Stomach (tissue), 9 donors: ENCODE data around the gene CYTH2. TPM values are rescaled to one million over a fixed set of nuclear protein-coding genes. Genes with fewer than 3 reads are reported as not detected.

ENCODE experiments used
- DNase-seq, 2 donors: peaks; one replicate each; pipeline versions ENCODE4 v3.0.0 to v3.0.0-alpha.2; 2013 to 2019
- H3K27ac ChIP-seq, 5 donors: fragments of 200-600 bp in 4 of 5; sonication (generic) in 4 of 5; one replicate each; pipeline ENCODE4 v1.5.1; 2013 to 2019; ENCODE audit warnings: mild to moderate bottlenecking in 1 of 5, moderate library complexity in 1 of 5
- H3K27me3 ChIP-seq, 3 donors: fragments of 200-600 bp; sonication (generic); one replicate each; pipeline ENCODE4 v1.5.1; 2017 to 2019; ENCODE audit warnings: mixed run types in 1 of 3
- H3K36me3 ChIP-seq, 4 donors: fragments of 200-600 bp; sonication (generic); 1 replicate in 3 of 4; 2 replicates in 1 of 4; pipeline ENCODE4 v1.5.1; 2016 to 2019
- H3K4me1 ChIP-seq, 4 donors: fragments of 200-600 bp; sonication (generic); one replicate each; pipeline ENCODE4 v1.5.1; 2016 to 2019
- H3K4me3 ChIP-seq, 4 donors: fragments of 200-600 bp; sonication (generic) in 3 of 4; one replicate each; pipeline ENCODE4 v1.5.1; 2016 to 2019; ENCODE audit warnings: mild to moderate bottlenecking in 1 of 4
- H3K9me3 ChIP-seq, 4 donors: fragments of 200-600 bp; sonication (generic); one replicate each; pipeline ENCODE4 v1.5.1; 2016 to 2019
- CTCF ChIP-seq, 7 experiments: fragments of 450-650 bp in 4 of 7; fragments of 200-600 bp in 3 of 7; sonication (generic) in 3 of 7; IDR thresholded peaks; one replicate each; pipeline ENCODE4 v1.5.1; 2016 to 2019; ENCODE audit warnings: antibody characterized with exemption in 7 of 7, control low read depth in 2 of 7, mild to moderate bottlenecking in 1 of 7
- EP300 ChIP-seq: sonication (generic); formaldehyde crosslinking; IDR thresholded peaks from one replicate; pipeline ENCODE4 v1.6.1; 2017; ENCODE audit warnings: antibody characterized with exemption
- POLR2A ChIP-seq, 4 donors: fragments of 450-650 bp; IDR thresholded peaks; one replicate each; pipeline ENCODE4 v1.6.1; 2016; ENCODE audit warnings: antibody characterized with exemption in 4 of 4, control low read depth in 2 of 4, mild to moderate bottlenecking in 1 of 4, moderate library complexity in 1 of 4
- POLR2AphosphoS5 ChIP-seq, 3 donors: sonication (generic); formaldehyde crosslinking; IDR thresholded peaks; one replicate each; pipeline ENCODE4 v1.6.1; 2016; ENCODE audit warnings: antibody characterized with exemption in 3 of 3
- WGBS, 5 donors: extraction: QIAGEN DNeasy Blood & Tissue Kit in 3 of 5; methylation state at CpG; one replicate each; pipeline versions ENCODE4 v1.1.5 to v1.1.7; 2013 to 2018; 5-methylcytosine and 5-hydroxymethylcytosine counted together
- intact Hi-C: fragments of 100-400 bp; cut with DNase I; formaldehyde crosslinking; loops from one replicate; pipeline ENCODE4 v1.15.1; 2023; ENCODE audit warnings: low total_unique reads
- polyA plus RNA-seq, 3 donors: library from polyadenylated mRNA; stranded (reverse); fragments of 200-250 nt; gene quantifications; one replicate each; pipeline ENCODE4 v1.2.3, GENCODE V29; 2013
- total RNA-seq, 5 donors: library from RNA; depleted of rRNA; stranded (reverse); fragments of >200 nt; gene quantifications; one replicate each; pipeline versions ENCODE4 v1.1.0 to v1.2.3, GENCODE V29; 2014 to 2016
- donor health status: healthy with polysubstance abuse.
- donor health status: Bipolar disorder and iron deficiency.
- donor health status: healthy.

The CYTH2 gene
- total and polyA plus RNA-seq, 8 donors, result 39.3 to 229 (median 69.4) TPM

- Histone ChIP-seq H3K27ac (no peak overlapping the region), H3K27me3 (peaks cover 0 to 14% (median 5%) of the 10 kb centered on the region in 3 donors), H3K9me3 (no peaks in the 10 kb centered on the region), H3K4me3 (no peak overlapping the region), H3K36me3 (peaks cover 35 to 67% (median 66%) of the 10 kb centered on the region in 4 donors), H3K4me1 (peaks cover 16 to 58% (median 44%) of the 10 kb centered on the region in 4 donors)
- no peak for DNase-seq
- 89 to 96% (median 92%) methylated on average over 4 of the region's 4 CpGs for WGBS, 5 donors
- intact Hi-C loops, result no loop called here
- no peak for TF ChIP-seq EP300
- no peak for TF ChIP-seq POLR2A (IDR thresholded peaks at IDR 0.05)
- TF ChIP-seq POLR2AphosphoS5 (IDR thresholded peaks at IDR 0.05), result no peak
- TF ChIP-seq CTCF (IDR thresholded peaks at IDR 0.05), result no peak
Measured at GRCh38 chr19:48448563-48448962, 20.6 kb upstream of the CYTH2 start.

- peaks cover 4 to 42% (median 25%) of the 10 kb centered on the region in 4 donors for H3K4me1 ChIP-seq
- H3K4me3 ChIP-seq, result no peak overlapping the region
- DNase-seq, result no peak
- TF ChIP-seq POLR2AphosphoS5 (IDR thresholded peaks at IDR 0.05), result no peak
- no peak for TF ChIP-seq POLR2A (IDR thresholded peaks at IDR 0.05)
- TF ChIP-seq CTCF (IDR thresholded peaks at IDR 0.05), result no peak
- TF ChIP-seq EP300, result no peak
- intact Hi-C loops, result no loop called here
- H3K9me3 ChIP-seq, result no peaks in the 10 kb centered on the region
- no peaks in the 10 kb centered on the region for H3K27me3 ChIP-seq
- WGBS, 5 donors, result 94 to 96% (median 95%) methylated on average over 20 to 23 of the region's 23 CpGs
- no peak overlapping the region for H3K27ac ChIP-seq
- H3K36me3 ChIP-seq, result peaks cover 44 to 86% (median 84%) of the 10 kb centered on the region in 4 donors
Measured at GRCh38 chr19:48450441-48450840, 18.7 kb upstream of the CYTH2 start.

GRCh38 chr19:48450863-48451262, 18.3 kb upstream of the CYTH2 start:
- DNase-seq, result no peak

GRCh38 chr19:48451624-48452023, 17.5 kb upstream of the CYTH2 start:
- DNase-seq, result no peak
- peaks cover 46 to 98% (median 96%) of the 10 kb centered on the region in 4 donors for H3K36me3 ChIP-seq
- whole genome bisulfite sequencing, 5 donors, result 89 to 92% (median 90%) methylated on average over 12 of the region's 12 CpGs
- no peaks in the 10 kb centered on the region for H3K9me3 ChIP-seq
- H3K4me3 ChIP-seq, result no peak overlapping the region
- no peak for TF ChIP-seq EP300
- TF ChIP-seq CTCF (IDR thresholded peaks at IDR 0.05), result no peak
- TF ChIP-seq POLR2A (IDR thresholded peaks at IDR 0.05), result no peak
- TF ChIP-seq POLR2AphosphoS5 (IDR thresholded peaks at IDR 0.05), result no peak
- peak overlapping the region in 3 of 5 donors; percentile 11 to 20 (median 20) for H3K27ac ChIP-seq
- intact Hi-C loops, result no loop called here
- H3K4me1 ChIP-seq, result peaks cover under 1 to 39% (median 17%) of the 10 kb centered on the region in 4 donors
- H3K27me3 ChIP-seq, result no peaks in the 10 kb centered on the region

More at GRCh38 chr19:48450863-48451262, 18.3 kb upstream of the CYTH2 start:
- TF ChIP-seq POLR2A (IDR thresholded peaks at IDR 0.05), result no peak
- TF ChIP-seq POLR2AphosphoS5 (IDR thresholded peaks at IDR 0.05), result no peak
- no peak for TF ChIP-seq EP300
- TF ChIP-seq CTCF (IDR thresholded peaks at IDR 0.05), result no peak
- intact Hi-C loops, result no loop called here
- Histone ChIP-seq H3K4me3 (no peak overlapping the region), H3K9me3 (no peaks in the 10 kb centered on the region), H3K27ac (no peak overlapping the region), H3K27me3 (no peaks in the 10 kb centered on the region), H3K4me1 (peaks cover 4 to 44% (median 25%) of the 10 kb centered on the region in 4 donors), H3K36me3 (peaks cover 44 to 90% (median 88%) of the 10 kb centered on the region in 4 donors)
- 95 to 97% (median 97%) methylated on average over 13 to 15 of the region's 15 CpGs for WGBS, 5 donors
